ENCODE measurements around the gene RAB3GAP2.
"Not testable (repeated sequence)": the region's sequence is repeated elsewhere in the genome, so short reads cannot be mapped to it uniquely, and the experiment has no call there.

RAB3GAP2 gene

GRCh38 chr1:220241072-220241663, 31.1 kb downstream of the RAB3GAP2 start:
- no peak overlapping the region for H3K27ac ChIP-seq
- no peak for DNase-seq (ENCODE audit: low read depth, low spot score)

GRCh38 chr1:220239966-220240365, 32.3 kb downstream of the RAB3GAP2 start:
- no peak for DNase-seq (ENCODE audit: low read depth, low spot score)
- H3K27ac ChIP-seq, result no peak overlapping the region

- H3K27ac ChIP-seq, result no peak overlapping the region
- DNase-seq (ENCODE audit: low read depth, low spot score), result no peak
Observed at GRCh38 chr1:220239213-220239612, 33.0 kb downstream of the RAB3GAP2 start.

GRCh38 chr1:220236278-220236677, 36.0 kb downstream of the RAB3GAP2 start:
- not testable (repeated sequence) for H3K27ac ChIP-seq; DNase-seq (ENCODE audit: low read depth, low spot score)

GRCh38 chr1:220235462-220235861, 36.8 kb downstream of the RAB3GAP2 start:
- no peak for DNase-seq (ENCODE audit: low read depth, low spot score)
- H3K27ac ChIP-seq, result no peak overlapping the region

GRCh38 chr1:220233927-220234326, 38.3 kb downstream of the RAB3GAP2 start:
- H3K27ac ChIP-seq, result no peak overlapping the region
- DNase-seq (ENCODE audit: low read depth, low spot score), result no peak

GRCh38 chr1:220229771-220230170, 42.5 kb downstream of the RAB3GAP2 start:
- no peak for DNase-seq (ENCODE audit: low read depth, low spot score)

GRCh38 chr1:220227393-220227792, 44.9 kb downstream of the RAB3GAP2 start:
- DNase-seq (ENCODE audit: low read depth, low spot score), result no peak

More at GRCh38 chr1:220229771-220230170, 42.5 kb downstream of the RAB3GAP2 start:
- H3K27ac ChIP-seq, result no peak overlapping the region

GRCh38 chr1:220226752-220227151, 45.5 kb downstream of the RAB3GAP2 start:
- DNase-seq (ENCODE audit: low read depth, low spot score), result no peak
- no peak overlapping the region for H3K27ac ChIP-seq

More at GRCh38 chr1:220227393-220227792, 44.9 kb downstream of the RAB3GAP2 start:
- H3K27ac ChIP-seq, result no peak overlapping the region

GRCh38 chr1:220225957-220226356, 46.3 kb downstream of the RAB3GAP2 start:
- no peak for DNase-seq (ENCODE audit: low read depth, low spot score)
- H3K27ac ChIP-seq, result no peak overlapping the region

- no peak overlapping the region for H3K27ac ChIP-seq
- DNase-seq (ENCODE audit: low read depth, low spot score), result no peak
Observed at GRCh38 chr1:220224611-220225124, 47.6 kb downstream of the RAB3GAP2 start.

GRCh38 chr1:220224033-220224432, 48.2 kb downstream of the RAB3GAP2 start:
- DNase-seq (ENCODE audit: low read depth, low spot score), result no peak
- H3K27ac ChIP-seq, result no peak overlapping the region

- no peak for DNase-seq (ENCODE audit: low read depth, low spot score)
- H3K27ac ChIP-seq, result no peak overlapping the region
Observed at GRCh38 chr1:220222939-220223338, 49.3 kb downstream of the RAB3GAP2 start.

- no peak overlapping the region for H3K27ac ChIP-seq
- no peak for DNase-seq (ENCODE audit: low read depth, low spot score)
Observed at GRCh38 chr1:220221670-220222069, 50.6 kb downstream of the RAB3GAP2 start.

- no peak for DNase-seq (ENCODE audit: low read depth, low spot score)
- no peak overlapping the region for H3K27ac ChIP-seq
Observed at GRCh38 chr1:220221269-220221668, 51.0 kb downstream of the RAB3GAP2 start.

GRCh38 chr1:220220699-220221040, 51.6 kb downstream of the RAB3GAP2 start:
- not testable (repeated sequence) for H3K27ac ChIP-seq; DNase-seq (ENCODE audit: low read depth, low spot score)

- H3K27ac ChIP-seq, result no peak overlapping the region
- DNase-seq (ENCODE audit: low read depth, low spot score), result no peak
Observed at GRCh38 chr1:220219865-220220698, 52.2 kb downstream of the RAB3GAP2 start.

- no peak for DNase-seq (ENCODE audit: low read depth, low spot score)
- H3K27ac ChIP-seq, result peak overlapping the region; percentile 41
Observed at GRCh38 chr1:220219136-220219442, 53.2 kb downstream of the RAB3GAP2 start.

- peak overlapping the region; percentile 41 for H3K27ac ChIP-seq
- DNase-seq (ENCODE audit: low read depth, low spot score), result peak; percentile 33
Observed at GRCh38 chr1:220218397-220219135, 53.7 kb downstream of the RAB3GAP2 start.

GRCh38 chr1:220217383-220217988, 54.8 kb downstream of the RAB3GAP2 start:
- no peak for DNase-seq (ENCODE audit: low read depth, low spot score)
- no peak overlapping the region for H3K27ac ChIP-seq

All from epithelial cell of prostate (primary cell).